CD4-positive, alpha-beta T cell treated with Interleukin-17A for 1 hour (primary cell): ENCODE measurements around the gene SPATA32.
A peak's percentile ranks its signal among the peaks of the same experiment; 100 is the strongest.
"Not testable (repeated sequence)": the region's sequence is repeated elsewhere in the genome, so short reads cannot be mapped to it uniquely, and the experiment has no call there.

ENCODE experiments used
- DNase-seq: peaks from one replicate; pipeline ENCODE4 v3.0.0-alpha.2; 2020

SPATA32 gene

DNA sequence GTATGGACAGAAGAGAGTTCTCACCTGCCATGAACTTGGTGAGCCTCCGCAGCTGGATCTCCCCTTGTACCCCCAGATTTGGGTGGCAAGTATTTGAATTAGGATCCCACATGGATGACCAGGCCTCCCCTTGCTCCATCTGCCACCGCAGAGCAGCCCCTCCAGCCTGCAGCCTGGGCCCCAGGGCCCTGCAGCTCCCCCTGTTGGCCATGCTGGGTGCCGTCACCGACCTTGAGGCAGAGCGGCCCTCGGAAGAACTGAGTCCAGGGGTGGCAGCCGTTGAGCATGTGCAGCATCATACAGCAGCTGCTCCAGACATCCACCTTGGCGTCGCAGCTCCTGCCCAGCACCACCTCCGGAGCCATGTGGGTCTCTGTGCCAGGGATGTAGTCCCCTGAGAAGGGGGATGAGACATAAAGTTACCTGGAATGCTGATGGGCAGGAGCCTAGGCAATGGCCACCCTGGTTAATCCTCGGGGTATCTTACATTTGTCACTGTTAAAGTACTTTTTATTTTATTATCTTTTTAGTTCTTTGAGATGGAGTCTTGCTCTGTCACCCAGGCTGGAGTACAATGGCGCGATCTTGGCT is 9.0 kb upstream of the SPATA32 start:
- DNase-seq, result peak; percentile 60

DNA sequence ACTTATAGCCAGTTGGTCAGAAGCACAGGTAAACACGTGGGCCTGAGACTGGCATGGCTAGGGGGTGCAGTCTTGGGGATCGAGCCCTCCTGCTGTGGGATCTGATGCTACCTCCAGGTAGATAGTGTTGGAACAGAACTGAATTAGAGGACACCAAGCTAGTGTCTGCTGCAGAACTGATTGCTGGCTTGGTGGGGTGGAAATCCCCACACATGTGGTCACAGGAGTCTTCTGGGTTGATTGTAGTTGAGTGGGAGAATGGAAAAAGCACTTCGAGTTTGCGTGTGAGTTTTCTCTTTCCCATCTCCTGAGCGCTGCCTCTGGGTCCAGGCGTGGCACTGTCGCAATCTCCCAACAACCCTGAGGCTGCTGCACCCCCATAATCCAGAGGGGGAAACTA is 8.0 kb upstream of the SPATA32 start:
- DNase-seq, result no peak

DNA sequence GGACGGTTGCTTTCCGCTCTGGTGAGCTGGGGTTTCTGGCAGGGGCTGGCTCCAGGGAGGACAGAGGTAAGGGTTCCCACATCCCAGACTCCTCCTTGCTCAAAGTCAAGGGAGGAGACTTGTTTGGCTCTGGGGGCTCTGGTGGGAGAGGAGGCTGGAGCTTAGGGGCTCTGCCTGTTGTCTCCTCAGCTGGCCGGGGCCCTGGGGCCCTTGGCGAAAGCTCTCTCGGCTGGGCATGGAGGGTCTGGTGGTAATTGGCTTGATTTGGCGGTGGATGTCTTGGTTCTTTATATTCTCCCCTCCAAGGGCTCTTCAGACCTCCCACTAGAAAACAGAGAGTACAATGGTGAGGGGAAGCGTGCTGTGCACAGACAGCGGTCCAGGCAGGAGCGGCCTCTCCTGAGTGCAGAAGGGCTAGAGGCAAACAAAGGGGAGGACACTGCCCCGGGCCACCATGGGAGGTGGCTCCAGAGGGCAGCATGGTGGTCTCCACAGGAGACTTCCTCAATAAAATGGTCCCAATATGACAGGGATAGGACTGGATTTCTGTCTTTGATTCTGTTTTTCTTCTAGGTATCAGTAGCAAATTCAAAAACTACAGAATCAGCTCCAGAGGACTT is 5.7 kb upstream of the SPATA32 start:
- DNase-seq, result no peak

DNA sequence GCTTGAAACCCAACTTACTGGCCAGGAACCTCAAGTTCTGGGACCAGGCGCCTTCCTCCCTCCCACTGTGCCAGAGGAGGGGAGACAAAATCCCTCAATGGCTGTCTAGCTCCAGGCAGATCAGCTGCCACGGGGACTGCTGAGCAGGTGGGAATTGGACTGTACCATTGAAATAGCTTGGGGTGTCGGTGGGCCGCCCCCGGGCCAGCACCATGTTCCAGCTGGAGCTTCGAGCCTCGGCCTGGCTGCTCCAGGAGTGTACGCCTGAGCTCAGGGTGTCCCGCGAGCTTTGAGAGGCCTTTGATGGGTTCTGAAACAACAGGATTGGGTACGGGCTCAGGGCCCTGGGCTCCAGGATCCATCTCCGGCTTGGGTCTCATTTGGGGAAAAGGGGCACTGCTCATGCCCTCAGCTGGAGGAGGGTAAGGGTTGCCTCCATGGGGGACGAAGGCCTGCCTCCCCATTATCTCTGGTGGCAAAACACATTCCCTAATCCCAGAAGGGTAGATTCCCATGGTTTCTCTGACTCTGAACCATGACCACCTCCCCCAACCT is 4.6 kb upstream of the SPATA32 start:
- DNase-seq, result no peak

DNA sequence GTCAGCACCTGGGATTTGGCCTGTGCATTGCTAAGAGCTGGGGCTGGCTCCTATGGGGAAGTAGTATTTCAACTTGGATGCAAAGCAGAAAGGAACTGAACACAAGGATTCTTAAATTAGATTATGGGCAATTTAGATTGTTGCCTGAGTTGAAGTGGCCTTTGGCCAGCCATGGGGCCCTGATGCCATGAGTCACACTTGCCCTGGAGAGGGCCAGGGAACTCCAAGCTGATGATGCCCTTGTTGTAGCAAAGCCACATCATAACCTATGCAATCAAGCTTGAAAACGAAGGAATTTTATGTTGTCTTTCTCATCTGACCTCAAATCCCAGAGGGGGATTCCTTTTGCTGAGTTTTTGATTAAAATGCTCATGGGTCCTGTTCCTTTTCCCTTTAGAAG is 3.9 kb upstream of the SPATA32 start:
- DNase-seq, result no peak

DNA sequence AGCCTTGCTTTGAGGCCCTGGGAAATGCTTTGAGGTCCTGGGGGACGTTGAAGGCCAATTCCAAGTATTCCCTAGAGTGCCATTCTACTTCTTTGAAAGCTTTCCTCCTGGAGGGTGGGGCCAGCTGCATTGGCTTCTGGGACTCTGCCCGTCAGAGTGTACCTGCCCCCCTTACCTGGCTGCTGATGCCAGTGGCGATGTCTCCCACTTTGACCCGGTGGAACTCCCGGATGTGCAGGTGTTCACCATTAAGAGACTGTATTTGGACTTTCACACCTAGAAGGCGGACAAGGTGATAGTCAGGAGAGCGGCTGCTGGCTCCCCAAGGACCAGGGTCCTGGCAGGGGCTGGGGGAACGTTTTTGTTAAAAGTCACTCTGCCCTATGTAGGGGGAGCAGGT is 3.1 kb upstream of the SPATA32 start:
- no peak for DNase-seq

DNA sequence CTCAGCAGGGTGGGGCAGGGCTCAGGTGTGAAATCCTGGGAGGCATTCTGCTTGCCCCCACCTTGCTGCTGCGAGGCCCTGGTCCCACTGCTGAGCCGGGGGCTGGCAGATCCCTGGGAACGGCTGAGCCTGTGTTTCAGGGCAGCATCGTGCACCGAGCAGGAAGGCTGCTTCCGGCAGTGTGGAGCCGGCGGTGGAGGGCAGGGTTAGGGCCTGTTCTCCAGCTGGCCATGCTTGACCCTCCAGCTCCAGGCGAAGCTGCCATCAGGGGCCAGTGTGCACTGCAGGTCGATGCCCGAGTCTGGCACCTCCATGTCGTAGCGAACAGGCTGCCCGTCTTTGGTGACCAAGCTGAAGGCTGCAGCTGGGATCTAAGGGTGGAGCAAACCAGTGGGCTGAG is 2.5 kb upstream of the SPATA32 start:
- no peak for DNase-seq

DNA sequence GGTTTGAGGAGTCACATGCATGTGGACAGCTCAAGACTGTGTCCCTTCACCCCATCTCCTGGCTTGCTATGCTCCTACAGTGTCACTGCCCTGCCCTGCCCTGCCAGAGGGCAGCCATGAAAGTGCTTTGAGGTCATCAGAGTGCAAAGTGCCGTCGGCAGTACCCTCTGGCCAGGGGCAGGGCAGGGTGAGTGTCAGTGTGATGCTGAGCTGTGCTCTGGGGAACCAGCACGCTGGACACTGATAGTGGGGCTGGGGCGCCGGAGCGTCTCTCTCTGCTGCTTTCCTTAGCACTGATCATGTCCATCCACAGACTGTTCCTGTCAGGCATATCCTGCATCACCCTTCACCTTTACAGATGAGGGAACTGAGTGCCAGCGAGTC is 1.6 kb upstream of the SPATA32 start:
- DNase-seq, result no peak

DNA sequence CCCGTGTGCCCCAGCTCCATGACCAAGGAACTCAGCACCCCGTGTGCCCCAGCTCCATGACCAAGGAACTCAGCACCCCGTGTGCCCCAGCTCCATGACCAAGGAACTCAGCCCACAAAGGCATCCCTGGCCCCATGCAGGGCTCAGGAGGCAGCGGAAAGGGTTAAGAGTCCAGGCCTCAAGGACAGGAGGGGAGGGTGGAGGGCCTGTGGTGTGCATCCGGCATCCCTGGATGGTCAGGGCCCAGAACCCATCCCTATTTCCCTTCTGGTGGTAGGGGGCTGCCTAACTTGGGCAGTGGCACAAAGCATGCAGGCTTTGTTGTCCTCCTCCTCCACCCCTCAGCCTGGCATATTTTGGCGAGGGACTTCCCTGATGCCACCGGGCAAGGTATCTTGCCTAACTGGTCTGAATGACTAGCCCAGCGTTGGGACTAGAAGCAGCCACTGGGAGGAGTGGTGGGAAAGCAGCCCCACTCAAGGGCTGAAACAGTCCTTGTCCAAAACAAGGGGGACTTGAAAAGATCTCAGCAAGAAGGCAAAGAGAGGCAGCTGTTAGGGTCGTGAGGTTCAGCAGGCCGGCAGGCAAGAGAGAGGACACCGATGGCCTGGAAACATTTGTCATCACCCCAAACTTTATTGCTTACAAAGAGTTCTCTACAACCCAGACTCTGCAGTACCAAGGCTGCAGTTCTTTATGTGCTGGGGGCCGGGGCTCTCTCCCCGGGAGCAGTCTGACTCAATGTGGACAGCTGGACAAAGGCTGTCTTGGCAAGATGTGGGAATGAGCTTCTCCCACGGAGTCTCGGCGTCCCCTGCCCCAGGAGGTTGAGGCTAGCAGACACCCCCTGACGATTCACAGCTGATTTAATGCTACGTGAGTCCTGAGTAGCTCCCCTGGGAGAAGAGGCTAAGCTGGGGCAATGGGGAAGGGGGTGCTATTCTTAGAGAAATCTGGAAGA is 902 bp upstream of the SPATA32 start:
- DNase-seq, result no peak

DNA sequence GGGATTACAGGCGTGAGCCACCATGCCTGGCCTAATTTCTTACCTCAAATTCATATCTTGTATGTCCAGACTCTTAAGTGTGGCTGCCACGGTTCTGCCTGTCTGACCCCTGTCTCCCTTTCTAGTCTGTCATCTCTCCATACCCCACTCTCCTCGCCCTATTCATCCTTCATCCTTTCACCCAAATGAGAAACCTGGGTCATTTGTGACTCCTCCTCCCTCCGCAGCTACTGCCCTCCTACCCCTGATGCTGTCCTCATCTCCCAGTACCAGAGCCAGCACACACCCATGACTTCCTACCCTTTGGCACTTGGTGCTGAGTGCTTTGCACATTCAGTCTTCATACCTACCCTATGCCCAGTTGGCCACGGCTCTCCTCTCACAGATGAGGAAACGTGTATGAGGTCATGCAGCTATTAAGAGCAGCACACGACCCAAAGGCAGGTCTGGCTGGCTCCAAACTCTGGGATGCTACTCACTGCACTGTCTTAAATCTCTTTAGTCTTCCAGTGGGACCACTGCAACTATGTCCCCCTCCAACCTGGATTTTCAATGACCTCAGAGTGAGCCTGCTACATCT is 1.6 kb downstream of the SPATA32 start:
- DNase-seq, result no peak

DNA sequence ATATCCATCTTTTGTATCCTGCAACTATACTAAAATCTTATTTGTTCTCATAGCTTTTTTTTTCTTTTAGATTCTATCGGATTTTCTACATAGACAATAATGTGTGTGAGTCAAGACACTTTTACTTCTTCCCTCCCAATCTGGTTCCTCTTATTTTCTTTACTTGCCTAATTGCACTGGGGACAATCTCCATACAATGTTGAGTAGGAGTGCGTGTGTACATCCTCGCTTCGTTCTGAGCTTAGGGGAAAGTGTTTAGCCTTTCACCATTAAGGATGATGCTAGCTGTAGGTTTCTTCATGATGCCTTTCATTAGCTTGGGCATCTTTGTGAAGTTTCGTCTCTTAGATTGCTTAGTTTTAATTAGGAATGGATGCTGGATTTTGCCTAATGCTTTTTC is 2.9 kb downstream of the SPATA32 start:
- no peak for DNase-seq

DNA sequence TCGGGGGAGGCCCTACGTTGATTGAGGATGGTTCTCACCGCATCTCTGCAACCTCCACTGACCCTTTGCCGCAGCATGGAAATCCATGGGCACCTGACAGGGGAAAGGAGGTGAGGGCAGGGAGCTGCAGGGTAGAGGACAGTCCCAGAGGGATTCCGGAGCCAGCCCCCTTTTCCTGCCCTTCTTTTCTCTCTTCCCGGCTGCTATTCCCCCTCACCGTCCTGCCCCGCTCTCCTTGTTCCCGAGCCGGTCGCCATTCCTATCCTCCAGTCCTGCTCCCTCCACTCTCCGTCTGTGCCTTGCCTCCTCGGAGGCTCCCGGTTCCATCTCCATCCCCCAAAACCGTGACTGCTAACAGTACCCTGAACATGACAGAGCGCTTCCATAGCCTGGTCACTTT is 4.8 kb downstream of the SPATA32 start:
- no peak for DNase-seq

DNA sequence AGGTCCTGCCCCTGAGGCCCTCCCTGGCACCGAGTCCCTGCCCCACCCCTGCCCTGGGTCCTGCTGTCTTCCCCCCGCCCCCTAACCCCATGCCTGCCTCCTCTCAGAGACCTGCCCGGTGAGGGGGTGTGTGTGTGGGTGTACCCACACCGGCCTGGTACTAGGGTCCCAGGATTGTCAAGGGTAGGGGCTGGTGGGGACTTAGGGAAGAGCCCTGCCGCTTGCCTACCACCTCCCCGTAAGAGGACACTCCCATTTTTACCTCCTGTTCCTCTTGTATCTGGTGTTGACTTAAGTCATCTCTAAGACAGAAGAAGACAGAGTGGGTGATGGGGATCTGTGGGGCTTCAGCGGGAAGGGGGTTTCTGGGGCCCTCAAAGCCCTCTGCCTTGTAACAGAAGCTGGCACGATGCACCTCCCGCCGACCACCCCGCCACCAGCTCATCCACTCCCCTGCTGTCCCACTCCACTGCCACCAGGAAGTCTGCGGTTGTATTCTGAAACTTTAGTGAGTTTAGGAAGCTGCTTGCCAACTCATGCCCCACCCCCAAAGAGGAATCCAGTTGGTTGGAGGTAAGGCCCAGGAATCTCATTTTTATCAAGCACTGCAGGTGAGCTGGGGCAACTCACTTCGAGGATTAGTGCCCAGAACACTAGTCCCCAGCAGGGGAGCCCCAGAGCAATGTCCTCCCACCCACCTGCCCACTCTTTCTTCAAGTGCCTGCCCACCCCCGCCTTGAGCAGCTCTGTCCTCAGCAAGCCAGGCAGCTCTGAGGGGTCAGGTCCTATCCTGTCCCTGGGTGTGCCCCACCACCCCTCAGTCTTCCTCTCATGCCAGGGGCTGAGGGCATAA is 5.6 kb downstream of the SPATA32 start:
- DNase-seq, result no peak

DNA sequence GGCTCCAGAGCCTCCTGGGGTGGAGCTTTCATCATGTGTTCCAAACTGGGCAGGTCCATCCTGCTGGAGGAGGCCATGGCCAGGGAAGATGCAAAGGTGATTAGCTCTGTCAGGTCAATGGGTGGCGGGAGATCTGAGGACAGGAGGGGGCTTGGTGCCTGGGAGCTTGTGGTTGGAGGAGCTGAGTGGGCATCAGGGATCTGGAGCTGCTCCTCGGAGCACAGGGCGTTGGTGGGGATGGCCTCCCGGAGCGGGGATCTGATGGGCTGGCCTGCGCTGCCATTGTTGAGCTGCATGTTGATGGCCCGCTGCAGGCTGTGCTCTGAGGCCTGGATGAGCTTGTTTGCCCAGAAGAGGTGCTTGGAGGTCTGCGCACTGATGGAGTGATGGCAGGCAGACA is 6.5 kb downstream of the SPATA32 start:
- DNase-seq, result no peak

DNA sequence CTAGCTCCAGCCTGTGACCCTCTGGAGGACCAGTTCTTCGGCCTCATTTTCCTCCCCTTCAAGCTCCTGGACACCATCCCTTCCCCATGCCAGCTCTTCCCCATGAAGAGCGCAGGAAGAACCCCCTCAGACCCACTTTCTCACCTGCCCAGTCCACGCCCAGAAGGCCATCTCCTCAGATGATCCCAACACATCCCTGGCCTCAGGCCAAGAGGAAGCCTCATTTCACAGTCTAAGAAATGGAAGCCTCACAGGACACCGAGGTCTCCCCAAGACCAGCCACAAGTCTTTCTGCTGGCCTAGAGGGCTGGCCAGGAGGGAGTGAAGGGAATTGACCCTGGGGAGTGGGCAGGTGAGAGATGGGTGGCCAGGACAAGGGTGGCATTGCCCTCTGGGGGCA is 8.0 kb downstream of the SPATA32 start:
- no peak for DNase-seq

DNA sequence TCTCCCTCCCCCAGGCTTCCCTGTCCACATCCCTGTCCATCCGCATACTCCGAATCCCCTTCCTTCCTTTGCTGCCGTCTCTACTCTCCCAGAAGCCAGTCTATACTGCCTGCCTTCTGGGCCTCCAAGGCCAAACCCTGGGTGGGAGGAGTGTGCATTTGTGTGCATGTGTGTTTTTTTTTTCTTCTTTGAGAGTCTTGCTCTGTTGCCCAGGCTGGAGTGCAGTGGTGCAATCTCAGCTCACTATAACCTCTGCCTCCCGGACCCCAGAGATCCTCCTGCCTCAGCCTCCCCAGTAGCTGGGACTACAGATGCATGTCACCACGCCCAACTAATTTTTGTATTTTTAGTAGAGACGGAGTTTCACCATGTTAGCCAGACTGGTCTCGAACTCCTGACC is 8.7 kb downstream of the SPATA32 start:
- DNase-seq, result not testable (repeated sequence)

DNA sequence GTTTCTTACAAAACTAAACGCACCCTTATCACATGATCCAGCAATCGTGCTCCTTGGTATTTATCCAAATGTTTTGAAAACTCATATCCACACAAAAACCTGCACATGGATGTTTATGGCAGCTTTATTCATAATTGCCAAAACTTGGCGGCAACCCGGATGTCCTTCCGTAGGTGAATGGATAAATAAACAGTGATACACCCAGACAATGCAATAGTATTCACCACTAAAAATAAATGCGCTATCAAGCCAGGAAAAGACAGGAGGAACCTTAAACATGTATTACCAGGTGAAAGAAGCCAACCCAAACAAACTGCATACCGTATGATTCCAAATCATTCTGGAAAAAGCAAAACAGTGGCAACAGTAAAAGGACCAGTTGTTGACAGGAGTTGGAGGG is 10.0 kb downstream of the SPATA32 start:
- no peak for DNase-seq

DNA sequence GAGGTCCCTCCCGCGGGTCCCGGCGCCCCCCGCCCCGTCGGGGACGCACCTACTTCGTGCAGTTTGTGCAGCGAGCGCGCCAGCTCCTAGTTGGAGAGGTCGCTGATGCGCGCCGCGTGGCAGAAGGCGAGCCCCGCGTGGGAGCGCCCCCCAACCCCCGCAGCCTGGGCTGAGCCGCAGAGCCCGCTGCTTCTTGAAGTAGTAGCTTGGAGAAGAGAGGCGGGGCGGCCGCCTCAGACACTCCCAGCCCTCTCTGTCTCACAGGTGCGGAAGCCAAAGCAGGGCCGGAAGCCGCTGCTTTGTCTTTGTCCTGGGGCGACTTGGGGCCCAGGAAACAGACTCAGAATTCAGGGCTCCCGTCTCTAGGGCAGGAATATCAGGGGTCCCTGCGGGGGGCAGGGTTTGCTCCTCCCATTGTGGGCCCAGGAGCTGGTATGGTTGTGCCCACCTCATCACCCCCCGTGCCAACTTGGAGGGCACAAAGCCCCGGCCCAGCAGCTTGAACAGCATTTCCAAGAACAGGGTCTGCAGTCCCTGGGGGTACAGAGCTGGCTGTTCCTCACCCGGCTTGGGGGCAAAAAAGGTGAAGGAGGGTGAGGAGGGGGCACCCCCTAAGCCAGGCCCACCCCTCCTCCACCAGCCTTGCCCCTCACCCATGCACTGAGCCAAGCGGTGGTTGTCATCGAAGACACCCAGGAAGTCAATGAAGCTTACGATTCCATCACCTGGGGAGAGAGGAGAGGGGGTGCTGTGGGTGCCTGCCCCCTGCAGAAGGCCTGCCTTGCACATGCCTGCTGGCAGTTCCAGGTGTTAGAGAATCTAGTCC is 13.5 kb downstream of the SPATA32 start:
- DNase-seq, result peak; percentile 85

DNA sequence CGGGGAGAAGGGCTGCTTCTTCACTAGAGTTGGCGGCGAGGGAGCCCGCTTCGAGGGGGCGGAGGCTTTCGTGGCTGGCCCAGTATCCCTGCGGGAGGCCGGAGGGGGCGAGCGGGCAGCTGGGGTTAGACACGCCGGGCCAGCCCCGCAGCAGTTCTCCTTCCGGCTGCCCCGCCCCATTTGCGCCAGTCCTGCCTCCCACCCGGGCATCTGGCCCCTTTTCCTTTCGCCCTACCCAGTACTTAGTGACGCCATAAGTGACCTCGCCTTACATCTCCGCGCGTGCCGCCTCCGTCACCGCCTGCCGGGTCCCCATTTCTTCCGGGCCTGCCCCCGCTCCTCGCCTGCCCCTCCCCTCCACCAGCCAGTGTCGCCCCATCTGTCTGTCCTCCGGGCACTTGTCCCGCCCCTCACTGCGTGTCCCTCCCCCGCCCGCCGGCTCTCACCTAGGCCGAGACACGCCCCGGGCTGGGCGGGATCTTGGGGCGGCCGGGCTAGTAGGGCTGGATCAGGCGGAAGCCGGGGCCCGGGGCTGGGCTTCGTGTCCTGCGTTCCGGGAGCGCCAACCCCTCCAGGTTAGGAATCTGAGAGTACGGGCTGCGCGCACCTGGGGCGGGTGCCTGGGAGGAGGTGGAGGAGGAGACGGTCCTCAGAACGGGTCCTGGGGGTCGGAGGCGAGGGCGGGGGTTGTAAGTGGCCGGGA is 14.3 kb downstream of the SPATA32 start:
- peak; percentile 98 for DNase-seq

DNA sequence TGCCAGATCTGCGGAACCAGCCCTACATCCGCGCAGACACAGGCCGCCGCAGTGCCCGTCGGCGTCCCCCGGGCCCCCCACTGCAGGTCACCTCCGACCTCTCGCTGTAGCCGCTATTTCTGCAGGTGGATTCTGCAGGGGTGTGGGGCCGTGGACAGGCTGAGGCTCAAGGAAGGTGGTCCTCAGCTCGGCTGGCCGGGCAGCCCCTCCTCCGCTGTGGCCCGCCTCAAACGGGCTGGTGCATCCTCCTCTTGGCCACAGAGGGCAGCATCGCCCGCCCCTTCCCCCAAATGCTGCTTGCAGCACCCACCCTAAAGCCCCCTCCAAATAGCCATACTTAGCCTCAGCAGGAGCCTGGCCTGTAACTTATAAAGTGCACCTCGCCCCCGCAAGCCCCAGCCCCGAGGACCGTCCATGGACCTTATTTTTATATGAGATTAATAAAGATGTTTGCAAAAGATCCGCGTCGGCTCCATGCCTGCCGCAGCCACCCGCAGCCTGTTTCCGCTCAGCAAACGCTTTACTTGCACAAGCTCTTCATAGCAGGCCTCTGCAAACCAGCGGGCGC is 14.9 kb downstream of the SPATA32 start:
- no peak for DNase-seq

DNA sequence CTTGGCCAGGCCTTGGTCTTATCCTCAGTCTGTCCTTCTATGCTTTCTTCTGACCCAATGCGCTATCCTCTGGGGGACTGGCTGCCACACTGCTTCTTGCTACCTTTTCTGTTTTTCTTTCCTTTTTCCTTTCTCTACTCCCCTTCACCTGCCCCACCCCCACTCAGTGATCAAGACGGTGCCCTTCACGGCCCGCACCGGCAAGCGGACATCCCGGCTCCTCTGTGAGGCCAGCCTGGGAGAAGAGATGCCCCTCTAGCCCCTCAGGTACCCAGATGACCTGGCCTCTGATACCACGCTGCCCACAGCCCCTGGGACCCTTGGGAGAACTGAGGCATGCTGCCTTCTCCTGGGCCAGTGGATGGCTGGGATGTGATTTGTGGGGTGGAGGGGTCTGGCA is 15.6 kb downstream of the SPATA32 start:
- no peak for DNase-seq
